Measurements from ENCODE around the gene SCN3B.
A peak's percentile ranks its signal among the peaks of the same experiment; 100 is the strongest.
"Not testable (repeated sequence)": the region's sequence is repeated elsewhere in the genome, so short reads cannot be mapped to it uniquely, and the experiment has no call there.

SCN3B gene

GRCh38 chr11:123671534-123671933 lies 17.1 kb upstream of the SCN3B start (continued):
- no peak for TF ChIP-seq ZNF558 (tag by site-specific recombination; IDR thresholded peaks at IDR 0.05)
- no peak for TF ChIP-seq ZNF48 (tag by site-specific recombination; IDR thresholded peaks at IDR 0.05)
- no peak for TF ChIP-seq KLF10 (tag by site-specific recombination; IDR thresholded peaks at IDR 0.05)
- TF ChIP-seq ZNF112 (tag by site-specific recombination; IDR thresholded peaks at IDR 0.05) = no peak
- no peak for TF ChIP-seq ZNF530 (tag by site-specific recombination; IDR thresholded peaks at IDR 0.05; ENCODE audit: low read depth)
- no peak for TF ChIP-seq ZNF76 (tag by site-specific recombination; IDR thresholded peaks at IDR 0.05; ENCODE audit: borderline replicate concordance, low read depth)
- no peak for TF ChIP-seq ZNF549 (tag by site-specific recombination; IDR thresholded peaks at IDR 0.05)

DNA sequence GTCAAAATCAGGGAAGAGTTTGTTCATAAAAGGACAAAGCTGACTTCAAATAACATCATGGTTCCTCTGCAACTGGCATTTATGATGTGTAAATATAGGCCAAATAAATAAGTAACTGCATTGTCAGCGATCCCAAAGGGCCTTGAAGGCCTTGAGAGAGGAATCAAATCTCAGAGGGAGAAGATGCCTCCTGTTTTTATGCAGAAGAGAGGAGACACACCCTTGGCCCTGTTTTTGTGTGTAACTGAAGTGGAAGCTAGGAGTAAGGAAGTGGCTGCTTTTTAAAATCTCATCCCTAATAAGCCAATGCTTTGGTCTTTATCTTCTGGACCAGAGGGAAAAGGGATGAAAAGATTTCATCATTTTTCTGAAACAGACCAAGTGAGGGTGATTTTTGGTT lies 15.7 kb upstream of the SCN3B start:
- Histone ChIP-seq H3K36me3 (ENCODE audit: control insufficient read depth in 2 of 2, insufficient read depth in 1 of 2, low read length in 2 of 2) (no peaks in the 10 kb centered on the region), H3K4me1 (ENCODE audit: control insufficient read depth, insufficient read depth, low read length) (no peaks in the 10 kb centered on the region), H3K4me3 (ENCODE audit: low read depth, low read length) (no peak overlapping the region), H3K27ac (ENCODE audit: extremely low read depth, low read depth, low read length) (no peak overlapping the region), H3K9me3 (ENCODE audit: control insufficient read depth, insufficient read depth, low read depth, low read length) (no peaks in the 10 kb centered on the region)
- ChIA-PET POLR2A (interaction anchor here (2.4 kb wide), 1 partner anchor 16 kb away, joined by 5 read pairs; the partner anchor contains the start of gene SCN3B), CTCF (interaction anchor here (1.3 kb wide), 1 partner anchor 16 kb away, joined by 3 read pairs; no protein-coding TSS in a partner anchor)
- TF ChIP-seq ZNF510 (tag by site-specific recombination; IDR thresholded peaks at IDR 0.05; ENCODE audit: insufficient replicate concordance) = no peak
- no peak for TF ChIP-seq ZNF404 (tag by site-specific recombination; IDR thresholded peaks at IDR 0.05)
- TF ChIP-seq REST (tag by site-specific recombination; IDR thresholded peaks at IDR 0.05) = no peak

DNA sequence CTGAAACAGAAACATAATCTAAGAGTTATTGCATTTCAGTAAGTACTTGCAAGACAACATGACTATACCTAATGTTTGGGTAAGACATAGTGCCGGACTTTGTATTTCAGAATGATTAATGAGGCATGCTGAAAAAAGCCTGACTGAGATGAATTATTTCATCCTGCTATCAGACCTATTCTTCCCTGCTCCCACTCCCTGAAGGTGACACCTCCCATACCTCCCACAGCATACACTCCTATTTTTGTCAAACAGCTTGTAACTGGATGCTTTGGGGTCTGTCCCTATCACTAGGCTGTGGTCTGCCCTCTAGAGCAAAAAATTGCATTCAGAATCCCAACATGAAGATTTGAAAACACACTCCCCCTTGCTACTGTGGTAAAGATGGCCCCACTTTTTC lies 10.9 kb upstream of the SCN3B start:
- H3K4me1 ChIP-seq (ENCODE audit: control insufficient read depth, insufficient read depth, low read length) = no peaks in the 10 kb centered on the region
- no peak overlapping the region for H3K27ac ChIP-seq (ENCODE audit: extremely low read depth, low read depth, low read length)
- no peaks in the 10 kb centered on the region for H3K36me3 ChIP-seq (ENCODE audit: control insufficient read depth in 2 of 2, insufficient read depth in 1 of 2, low read length in 2 of 2)
- POLR2A ChIA-PET = no interaction called here
- CTCF ChIA-PET = interaction anchor here (1.9 kb wide), 1 partner anchor 42 kb away, joined by 7 read pairs; no protein-coding TSS in a partner anchor
- no peak overlapping the region for H3K4me3 ChIP-seq (ENCODE audit: low read depth, low read length)
- TF ChIP-seq, protein P1, sequence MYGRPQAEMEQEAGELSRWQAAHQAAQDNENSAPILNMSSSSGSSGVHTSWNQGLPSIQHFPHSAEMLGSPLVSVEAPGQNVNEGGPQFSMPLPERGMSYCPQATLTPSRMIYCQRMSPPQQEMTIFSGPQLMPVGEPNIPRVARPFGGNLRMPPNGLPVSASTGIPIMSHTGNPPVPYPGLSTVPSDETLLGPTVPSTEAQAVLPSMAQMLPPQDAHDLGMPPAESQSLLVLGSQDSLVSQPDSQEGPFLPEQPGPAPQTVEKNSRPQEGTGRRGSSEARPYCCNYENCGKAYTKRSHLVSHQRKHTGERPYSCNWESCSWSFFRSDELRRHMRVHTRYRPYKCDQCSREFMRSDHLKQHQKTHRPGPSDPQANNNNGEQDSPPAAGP (tag by site-specific recombination; IDR thresholded peaks at IDR 0.05) = 0 out of 2 replicates have a peak, but pooled peaks have one; percentile 37
- TF ChIP-seq, protein P2, sequence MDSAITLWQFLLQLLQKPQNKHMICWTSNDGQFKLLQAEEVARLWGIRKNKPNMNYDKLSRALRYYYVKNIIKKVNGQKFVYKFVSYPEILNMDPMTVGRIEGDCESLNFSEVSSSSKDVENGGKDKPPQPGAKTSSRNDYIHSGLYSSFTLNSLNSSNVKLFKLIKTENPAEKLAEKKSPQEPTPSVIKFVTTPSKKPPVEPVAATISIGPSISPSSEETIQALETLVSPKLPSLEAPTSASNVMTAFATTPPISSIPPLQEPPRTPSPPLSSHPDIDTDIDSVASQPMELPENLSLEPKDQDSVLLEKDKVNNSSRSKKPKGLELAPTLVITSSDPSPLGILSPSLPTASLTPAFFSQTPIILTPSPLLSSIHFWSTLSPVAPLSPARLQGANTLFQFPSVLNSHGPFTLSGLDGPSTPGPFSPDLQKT (IDR thresholded peaks at IDR 0.05; ENCODE audit: borderline replicate concordance, low read depth, low read length) = no peak
- no peaks in the 10 kb centered on the region for H3K9me3 ChIP-seq (ENCODE audit: control insufficient read depth, insufficient read depth, low read depth, low read length)

- CTCF ChIA-PET = not testable (repeated sequence)
Observed at GRCh38 chr11:123659965-123660364, 5.5 kb upstream of the SCN3B start.

More at GRCh38 chr11:123659965-123660364, 5.5 kb upstream of the SCN3B start:
- H3K9me3 ChIP-seq (ENCODE audit: control insufficient read depth, insufficient read depth, low read depth, low read length); H3K4me1 ChIP-seq (ENCODE audit: control insufficient read depth, insufficient read depth, low read length); H3K36me3 ChIP-seq (ENCODE audit: control insufficient read depth in 2 of 2, insufficient read depth in 1 of 2, low read length in 2 of 2); H3K27ac ChIP-seq (ENCODE audit: extremely low read depth, low read depth, low read length); H3K4me3 ChIP-seq (ENCODE audit: low read depth, low read length); POLR2A ChIA-PET: not testable (repeated sequence)

All from HEK293 (cell line).